SK-N-SH (cell line): Measurements from ENCODE around the gene SPATA12. TPM values are rescaled to one million over a fixed set of nuclear protein-coding genes. Genes with fewer than 3 reads are reported as not detected.

Experiments used
- CTCF ChIA-PET: fragments of 300-600, 350-600 bp; formaldehyde crosslinking; extraction: SDS; loops from one replicate; lab custom pipeline; 2021; lab: Yijun Ruan, JAX
- POLR2A ChIA-PET: fragments of 350-600 bp; sonication (Branson Sonifier 250); formaldehyde crosslinking; extraction: SDS; loops from one replicate; lab custom pipeline; 2020; ENCODE audit warnings: antibody characterized with exemption, inconsistent platforms; lab: Yijun Ruan, JAX
- DNase-seq: peaks from one replicate; pipeline ENCODE4 v3.0.0; 2012
- H2AFZ ChIP-seq: fragments of 200-600 bp; sonication (generic); 2 replicates; pipeline ENCODE4 v1.8.1; 2016; ENCODE audit warnings: antibody characterized with exemption, mild to moderate bottlenecking, low read depth
- H3F3A ChIP-seq: fragments of 200-600 bp; sonication (generic); replicated peaks from 2 replicates; pipeline ENCODE3; 2016; ENCODE audit warnings: antibody characterized with exemption, mild to moderate bottlenecking; ENCODE audit not compliant: insufficient read depth
- H3K27ac ChIP-seq, 2 experiments: fragments of 200-500 bp in 1 of 2; fragments of 200-600 bp in 1 of 2; sonication (Bioruptor generic) in 1 of 2; sonication (generic), shearing (Covaris generic) in 1 of 2; 2 replicates each; pipeline versions ENCODE4 v1.5.1 to v1.6.1; 2014 to 2016; ENCODE audit warnings: low read depth in 2 of 2, inconsistent platforms in 1 of 2, low read length in 1 of 2, mild to moderate bottlenecking in 1 of 2, mixed read lengths in 1 of 2
- H3K27me3 ChIP-seq: fragments of 200-600 bp; sonication (generic), shearing (Covaris generic); 2 replicates; pipeline ENCODE4 v1.6.1; 2016; ENCODE audit warnings: mixed run types; ENCODE audit not compliant: insufficient read depth
- H3K36me3 ChIP-seq, 2 experiments: fragments of 200-500 bp in 1 of 2; fragments of 200-600 bp in 1 of 2; sonication (Bioruptor generic) in 1 of 2; sonication (generic) in 1 of 2; replicated peaks in 1 of 2; 2 replicates each; pipeline versions ENCODE3 to v1.5.1; 2014 to 2016; ENCODE audit warnings: low read length in 1 of 2, mild to moderate bottlenecking in 1 of 2; ENCODE audit not compliant: insufficient read depth in 2 of 2, control insufficient read depth in 1 of 2
- H3K4me1 ChIP-seq, 2 experiments: fragments of 200-500 bp in 1 of 2; fragments of 200-600 bp in 1 of 2; sonication (Bioruptor generic) in 1 of 2; sonication (generic), shearing (Covaris generic) in 1 of 2; 2 replicates each; pipeline versions ENCODE4 v1.5.1 to v1.6.1; 2014 to 2016; ENCODE audit warnings: low read depth in 1 of 2, low read length in 1 of 2, mixed run types in 1 of 2; ENCODE audit not compliant: insufficient read depth in 2 of 2, control insufficient read depth in 1 of 2
- H3K4me2 ChIP-seq: fragments of 200-600 bp; sonication (generic), shearing (Covaris generic); 2 replicates; pipeline ENCODE4 v1.6.1; 2017; ENCODE audit warnings: mixed run types
- H3K4me3 ChIP-seq, 2 experiments: fragments of 200-500 bp in 1 of 2; fragments of 200-600 bp in 1 of 2; sonication (Bioruptor generic) in 1 of 2; sonication (generic), shearing (Covaris generic) in 1 of 2; 2 replicates each; pipeline versions ENCODE4 v1.5.1 to v1.8.1; 2014 to 2016; ENCODE audit warnings: low read depth in 2 of 2, inconsistent platforms in 1 of 2, low read length in 1 of 2, mild to moderate bottlenecking in 1 of 2, mixed read lengths in 1 of 2, moderate library complexity in 1 of 2
- H3K79me2 ChIP-seq: fragments of 200-600 bp; sonication (generic); 2 replicates; pipeline ENCODE4 v1.8.1; 2017; ENCODE audit warnings: mild to moderate bottlenecking; ENCODE audit not compliant: insufficient read depth
- H3K9ac ChIP-seq: fragments of 200-600 bp; sonication (generic); 2 replicates; pipeline ENCODE4 v1.6.1; 2017; ENCODE audit warnings: mixed run types
- H3K9me2 ChIP-seq: fragments of 200-600 bp; sonication (generic); 2 replicates; pipeline ENCODE4 v1.6.1; 2017; ENCODE audit warnings: mixed run types
- H3K9me3 ChIP-seq: fragments of 200-600 bp; sonication (generic); 2 replicates; pipeline ENCODE4 v1.6.1; 2017; ENCODE audit warnings: mixed run types, mild to moderate bottlenecking, moderate library complexity
- H4K20me1 ChIP-seq: fragments of 200-600 bp; sonication (generic); 2 replicates; pipeline ENCODE4 v1.6.1; 2017; ENCODE audit warnings: mild to moderate bottlenecking, mixed run types; ENCODE audit not compliant: insufficient read depth
- CTCF ChIP-seq: fragments of 200-600 bp; sonication (generic); IDR thresholded peaks from 2 replicates; pipeline ENCODE4 v1.6.1; 2017; ENCODE audit warnings: antibody characterized with exemption, mild to moderate bottlenecking, moderate library complexity
- EP300 ChIP-seq, 2 experiments: IDR thresholded peaks; 2 replicates each; pipeline versions ENCODE4 v1.4.0 to v1.6.1; 2012; ENCODE audit warnings: borderline replicate concordance in 1 of 2, low read depth in 1 of 2, low read length in 1 of 2
- FOSL2 ChIP-seq: IDR thresholded peaks from 2 replicates; pipeline ENCODE4 v1.4.0; 2012; ENCODE audit warnings: low read depth, mild to moderate bottlenecking, moderate library complexity, borderline replicate concordance
- FOXJ3 ChIP-seq: sonication (generic); formaldehyde crosslinking; IDR thresholded peaks from 2 replicates; pipeline ENCODE4 v1.5.1; 2020; ENCODE audit warnings: mild to moderate bottlenecking, missing genetic modification reagents
- GATA2 ChIP-seq: sonication (generic); formaldehyde crosslinking; IDR thresholded peaks from 2 replicates; pipeline ENCODE4 v1.5.0; 2020; ENCODE audit warnings: mild to moderate bottlenecking, missing genetic modification reagents
- JUND ChIP-seq: IDR thresholded peaks from 2 replicates; pipeline ENCODE4 v1.4.0; 2012
- MAX ChIP-seq: IDR thresholded peaks from 2 replicates; pipeline ENCODE4 v1.4.0; 2012; ENCODE audit warnings: low read depth
- MEF2A ChIP-seq: IDR thresholded peaks from 2 replicates; pipeline ENCODE4 v1.4.0; 2012; ENCODE audit warnings: low read depth, borderline replicate concordance
- MXI1 ChIP-seq: IDR thresholded peaks from 2 replicates; pipeline ENCODE4 v1.6.1; 2012; ENCODE audit warnings: mild to moderate bottlenecking, low read depth, low read length, improper control_type of control experiment
- NRF1 ChIP-seq: IDR thresholded peaks from 2 replicates; pipeline ENCODE4 v1.6.1; 2012; ENCODE audit warnings: low read depth, mild to moderate bottlenecking, low read length
- PBX3 ChIP-seq: IDR thresholded peaks from 2 replicates; pipeline ENCODE4; 2012
- RAD21 ChIP-seq: IDR thresholded peaks from 2 replicates; pipeline ENCODE4 v1.6.1; 2012; ENCODE audit warnings: mild to moderate bottlenecking, low read length
- RCOR1 ChIP-seq: fragments of 150-350 bp; IDR thresholded peaks from 2 replicates; pipeline ENCODE4 v1.6.1; 2017; ENCODE audit warnings: antibody characterized with exemption, low read length
- SIN3A ChIP-seq: IDR thresholded peaks from 2 replicates; pipeline ENCODE4 v1.6.1; 2012; ENCODE audit warnings: low read depth, mild to moderate bottlenecking, low read length, moderate library complexity, borderline replicate concordance
- SMC3 ChIP-seq: IDR thresholded peaks from 2 replicates; pipeline ENCODE4 v1.6.1; 2012; ENCODE audit warnings: low read depth, low read length, improper control_type of control experiment
- TAF1 ChIP-seq: IDR thresholded peaks from 2 replicates; pipeline ENCODE4 v1.6.1; 2012; ENCODE audit warnings: low read depth, mild to moderate bottlenecking, low read length, moderate library complexity, borderline replicate concordance
- TCF12 ChIP-seq: IDR thresholded peaks from 2 replicates; pipeline ENCODE4 v1.4.0; 2012
- USF1 ChIP-seq: IDR thresholded peaks from 2 replicates; pipeline ENCODE4 v1.4.0; 2012; ENCODE audit warnings: low read depth, borderline replicate concordance
- USF2 ChIP-seq: fragments of 150-350 bp; IDR thresholded peaks from 2 replicates; pipeline ENCODE4 v1.6.1; 2017; ENCODE audit warnings: antibody characterized with exemption, low read length, low read depth, borderline replicate concordance
- ZBTB33 ChIP-seq: IDR thresholded peaks from 2 replicates; pipeline ENCODE4 v1.4.0; 2012; ENCODE audit warnings: low read depth, borderline replicate concordance
- WGBS: methylation state at CpG from one replicate; pipeline ENCODE4 v1.1.6; 2017; ENCODE audit warnings: low lambda C conversion rate; 5-methylcytosine and 5-hydroxymethylcytosine counted together
- polyA plus RNA-seq, 3 experiments: library from polyadenylated mRNA; depleted of rRNA; stranded (reverse); fragments of >200 nt; gene quantifications; 2 replicates each; pipeline ENCODE4 v1.2.3, GENCODE V29; 2012

The SPATA12 gene
- polyA plus RNA-seq, 1 of the 3 experiments (the other 2 are of a cell fraction) = 0.33 TPM

GRCh38 chr3:57110798-57111197 lies 50.3 kb downstream of the SPATA12 start:
- CTCF ChIA-PET = interaction anchor here (0.8 to 2.9 kb wide), 7 partner anchors 9 to 111 kb away, joined by 3 to 12 read pairs (median 8); no protein-coding TSS in a partner anchor
- peaks cover 0 to 10% of the 10 kb centered on the region in 2 experiments; a peak in 1 of 4 replicates for H3K4me1 ChIP-seq
- no peaks in the 10 kb centered on the region for H3K9me3 ChIP-seq
- no peak overlapping the region for H3K4me2 ChIP-seq
- no peaks in the 10 kb centered on the region for H3K9me2 ChIP-seq
- peaks cover 0 to 6% of the 10 kb centered on the region in 2 experiments for H3K36me3 ChIP-seq
- H3K27me3 ChIP-seq = no peaks in the 10 kb centered on the region
- no peak overlapping the region for H2AFZ ChIP-seq
- no peak overlapping the region for H3K9ac ChIP-seq
- POLR2A ChIA-PET = interaction anchor here (1.1 to 2.5 kb wide), 3 partner anchors 17 to 53 kb away, joined by 3 to 5 read pairs (median 4); no protein-coding TSS in a partner anchor
- no peak overlapping the region for H3K4me3 ChIP-seq
- no peaks in the 10 kb centered on the region for H4K20me1 ChIP-seq
- no peaks in the 10 kb centered on the region for H3K79me2 ChIP-seq
- 98% methylated on average over 14 of the region's 14 CpGs for WGBS
- DNase-seq = no peak
- TF ChIP-seq ZBTB33 (no peak), MEF2A (no peak), TCF12 (no peak), RCOR1 (no peak), RAD21 (no peak), USF2 (no peak), JUND (no peak), GATA2 (CRISPR knock-in tag) (no peak), NRF1 (no peak), CTCF (no peak), SMC3 (no peak), MAX (no peak), MXI1 (no peak), PBX3 (no peak), EP300 (IDR thresholded peaks at IDR 0.05; ENCODE audit: borderline replicate concordance in 1 of 2, low read depth in 1 of 2, low read length in 1 of 2) (no peak), SIN3A (no peak), FOXJ3 (CRISPR knock-in tag) (no peak), USF1 (no peak), FOSL2 (no peak), TAF1 (no peak)
- TF ChIP-seq, all 33 proteins: peak for 0
- Histone ChIP-seq H3K27ac (peak overlapping the region in 1 of 2 experiments; percentile 17; a peak in 1 of 4 replicates), H3F3A (no peaks in the 10 kb centered on the region)
